Stimulated activated CD8-positive, alpha-beta memory T cell treated with anti-CD3 and anti-CD28 coated beads, Interleukin-15, amount 100 ng/mL, for 48 hours (primary cell): ENCODE results near the gene SLC22A23.
A peak's percentile ranks its signal among the peaks of the same experiment; 100 is the strongest.

Experiments used
- DNase-seq, 2 donors: peaks; one replicate each; pipeline ENCODE4 v3.0.0-alpha.2; 2020; ENCODE audit warnings: low read depth in 2 of 2

The SLC22A23 gene

DNA sequence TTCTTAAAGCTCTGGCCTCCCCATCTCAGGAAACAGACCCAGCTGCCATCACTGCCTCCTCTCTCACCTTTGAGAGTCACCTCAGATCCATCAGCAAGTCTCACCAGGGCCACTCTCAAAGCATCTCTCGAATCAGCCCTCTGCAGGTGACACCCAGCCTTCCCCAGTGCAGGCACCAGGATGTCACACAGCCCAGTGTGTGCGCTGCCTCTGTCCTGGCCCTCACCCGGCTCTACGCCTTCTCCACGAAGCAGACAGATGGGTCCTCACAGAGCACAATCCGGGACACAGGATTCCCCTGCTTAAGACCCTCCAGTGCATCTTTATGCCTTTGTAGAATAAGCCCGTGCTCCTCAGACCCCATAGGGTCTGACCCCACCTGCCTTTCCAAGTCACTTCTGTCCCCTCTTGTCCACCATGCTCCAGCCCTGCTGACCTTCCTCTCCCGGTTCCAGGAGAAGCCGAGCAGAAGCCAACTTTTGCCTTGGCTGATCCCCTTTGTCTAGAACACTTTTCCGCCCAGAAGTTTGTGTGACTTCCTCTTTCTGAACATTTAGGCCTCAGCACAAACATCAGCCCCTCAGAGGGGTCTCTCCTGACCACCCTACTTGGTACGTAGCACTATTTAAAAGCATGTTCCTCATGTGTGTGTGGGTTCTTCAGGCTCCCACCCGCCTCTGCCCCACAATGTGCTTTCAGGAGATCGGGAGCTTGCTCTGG is 137.9 kb downstream of the SLC22A23 start:
- no peak for DNase-seq

GRCh38 chr6:3318226-3318625 is 138.6 kb downstream of the SLC22A23 start:
- peak; percentile 43 for DNase-seq

GRCh38 chr6:3317741-3318211 is 139.1 kb downstream of the SLC22A23 start:
- no peak for DNase-seq

- no peak for DNase-seq
These were observed 140.0 kb downstream of the SLC22A23 start for GRCh38 chr6:3316818-3317217.

DNA sequence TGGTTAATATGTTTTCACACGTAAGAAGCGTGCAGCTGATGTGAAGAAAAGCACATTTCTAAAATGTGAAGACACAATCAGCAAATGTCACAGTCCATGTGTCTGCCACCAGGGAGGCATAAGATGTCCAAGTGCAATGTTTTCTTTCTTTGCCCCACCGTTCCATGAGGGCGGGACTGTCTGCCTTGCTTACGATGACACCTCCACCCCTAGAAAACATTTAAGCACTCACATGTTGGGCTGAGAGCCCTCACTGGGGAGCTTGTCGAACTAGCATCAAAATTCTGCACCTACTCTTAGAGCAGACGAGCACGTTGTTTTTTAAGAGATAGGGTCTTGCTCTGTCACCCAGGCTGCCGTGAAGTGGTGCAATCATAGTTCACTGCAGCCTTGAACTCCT is 140.5 kb downstream of the SLC22A23 start:
- no peak for DNase-seq

DNA sequence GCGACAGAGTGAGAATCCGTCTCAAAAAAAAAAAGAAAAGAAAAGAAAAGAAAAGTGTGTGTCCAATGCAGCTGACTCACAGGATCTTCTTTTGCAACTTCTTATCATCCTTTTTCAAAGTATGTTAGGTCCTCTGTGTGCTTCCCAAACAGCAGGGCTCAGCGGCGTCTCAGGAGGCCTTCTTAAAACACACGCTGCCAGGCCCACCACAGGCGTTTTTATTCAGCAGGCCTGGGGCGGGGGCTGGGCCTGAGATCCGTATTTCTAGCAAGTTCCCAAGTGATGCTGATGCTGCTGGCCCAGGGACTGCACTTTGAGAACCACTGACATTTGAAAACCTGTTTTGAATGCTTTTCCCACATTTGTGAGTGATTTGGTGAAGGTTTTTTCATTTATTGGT is 141.0 kb downstream of the SLC22A23 start:
- DNase-seq = no peak

DNA sequence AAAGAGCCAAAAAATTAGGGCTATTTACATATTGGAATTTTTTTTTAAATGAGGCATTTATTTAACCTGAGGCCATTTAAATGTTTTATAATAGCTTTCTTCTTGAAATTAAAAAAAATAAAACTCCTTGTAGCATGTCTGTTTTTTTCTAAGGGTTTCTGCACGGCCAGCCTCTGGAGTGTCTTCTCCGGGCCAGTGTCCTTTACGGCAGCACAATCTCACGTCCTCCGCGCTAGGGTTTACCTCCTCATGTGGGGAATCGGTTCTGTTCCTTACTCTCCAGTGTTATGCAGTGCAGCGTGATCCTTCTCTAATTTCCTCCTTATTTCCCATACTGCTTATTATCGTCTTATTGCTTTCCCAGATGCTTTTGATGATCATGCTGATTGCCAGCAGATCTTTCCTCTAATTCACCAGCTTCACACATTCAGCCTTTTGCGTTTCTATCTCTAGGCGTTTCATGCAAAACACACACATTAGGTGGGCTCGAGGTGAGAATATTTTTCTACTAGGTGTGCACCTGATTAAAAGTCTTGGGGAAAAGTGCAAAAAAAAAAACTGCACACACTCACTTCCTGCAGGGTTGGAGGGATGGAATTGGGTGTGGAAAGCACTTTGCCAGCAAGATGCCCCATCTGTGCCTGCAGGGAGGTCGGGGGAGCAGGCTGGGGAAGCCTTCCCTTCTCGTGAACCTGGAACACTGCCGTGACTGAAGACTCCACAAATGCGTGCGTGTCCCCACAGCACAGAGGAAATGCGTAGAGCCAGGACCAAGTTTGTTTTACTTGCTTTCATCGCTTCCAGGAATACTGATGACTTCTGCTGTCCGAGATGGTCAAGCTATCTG is 142.0 kb downstream of the SLC22A23 start:
- no peak for DNase-seq

DNA sequence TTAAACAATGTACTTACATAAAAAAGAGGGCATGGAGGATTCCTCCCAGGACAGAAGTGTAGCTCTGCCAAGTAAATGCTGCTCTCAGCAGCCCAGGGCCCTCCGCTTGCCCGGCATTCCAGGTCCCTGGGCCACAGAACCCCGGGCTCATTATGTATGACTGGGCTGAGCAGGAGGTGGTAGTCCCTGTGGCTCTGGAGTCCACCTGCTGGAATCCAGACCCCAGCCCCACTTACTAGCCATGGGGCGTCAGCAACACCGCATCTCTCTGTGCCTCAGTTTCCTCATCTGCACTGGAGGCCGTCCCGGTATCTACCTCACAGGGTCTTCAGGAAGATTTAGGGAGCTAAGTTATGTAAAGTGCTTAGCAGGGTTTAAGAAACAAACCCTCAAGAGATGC is 142.7 kb downstream of the SLC22A23 start:
- DNase-seq = no peak

DNA sequence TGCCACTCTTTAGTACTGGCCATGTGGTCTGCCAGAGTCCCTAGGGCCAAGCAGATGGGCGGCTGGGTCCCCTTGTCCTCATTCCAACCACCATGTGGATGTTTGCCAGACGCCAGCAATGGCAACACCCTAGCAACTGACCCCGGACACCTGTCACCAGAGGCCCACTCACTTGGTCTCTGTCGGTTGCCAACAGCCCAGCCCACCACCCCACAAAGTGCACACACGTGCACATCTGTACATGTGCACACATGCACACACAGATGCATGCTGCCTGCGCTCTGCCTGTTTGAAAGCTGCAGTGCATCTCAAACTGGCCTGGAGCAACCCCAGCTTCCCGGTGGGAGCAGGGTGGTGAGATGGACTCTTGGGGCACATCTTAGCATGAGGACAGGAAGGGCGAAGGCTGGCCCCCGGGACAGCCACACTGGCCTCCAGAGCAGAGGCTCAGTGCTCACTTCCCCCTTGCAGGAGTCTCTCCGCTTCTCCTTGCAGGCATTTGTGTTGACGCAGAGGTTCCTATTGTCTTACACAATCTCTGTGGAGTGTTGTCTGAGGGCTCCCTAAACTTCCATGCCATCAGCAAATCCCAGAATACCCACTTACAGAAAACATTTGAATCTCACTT is 144.1 kb downstream of the SLC22A23 start:
- no peak for DNase-seq

DNA sequence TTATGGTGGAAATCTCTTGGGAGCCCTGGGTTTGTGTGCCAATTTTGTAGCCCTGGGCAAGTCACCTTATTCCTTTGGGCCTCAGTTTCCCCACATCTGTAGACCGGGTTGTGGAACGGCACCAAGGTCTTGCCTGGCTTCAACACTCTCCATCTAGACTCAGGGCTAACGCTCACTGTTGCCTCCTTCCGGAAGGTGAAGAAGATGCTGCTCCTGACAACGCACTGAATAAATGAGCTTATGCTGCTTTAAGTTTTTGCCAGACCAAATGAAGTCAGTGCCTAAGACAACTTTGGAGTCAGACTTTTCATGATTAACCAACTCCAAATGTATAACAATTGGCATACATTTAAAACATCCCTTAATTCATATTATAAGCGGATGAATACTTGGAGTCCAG is 145.0 kb downstream of the SLC22A23 start:
- no peak for DNase-seq

- DNase-seq = no peak
These were observed 146.1 kb downstream of the SLC22A23 start for GRCh38 chr6:3310703-3311102.

DNA sequence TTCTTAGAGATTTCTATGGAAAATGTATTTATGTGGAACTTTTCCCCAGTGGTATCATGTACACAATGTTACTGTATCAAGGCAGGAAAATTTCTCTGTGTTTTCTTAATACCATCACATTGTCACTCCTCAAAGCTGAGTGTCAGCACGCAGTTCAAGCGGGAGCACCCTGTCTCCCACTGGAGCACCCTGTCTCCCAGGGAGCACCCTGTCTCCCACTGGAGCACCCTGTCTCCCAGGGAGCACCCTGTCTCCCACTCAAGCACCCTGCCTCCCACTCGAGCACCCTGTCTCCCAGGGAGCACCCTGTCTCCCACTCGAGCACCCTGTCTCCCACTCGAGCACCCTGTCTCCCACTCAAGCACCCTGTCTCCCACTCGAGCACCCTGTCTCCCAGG is 146.8 kb downstream of the SLC22A23 start:
- DNase-seq = no peak

- DNase-seq = no peak
These were observed 147.3 kb downstream of the SLC22A23 start for GRCh38 chr6:3309391-3310050.

GRCh38 chr6:3308106-3308505 is 148.7 kb downstream of the SLC22A23 start:
- no peak for DNase-seq

- DNase-seq = no peak
These were observed 149.4 kb downstream of the SLC22A23 start for GRCh38 chr6:3307436-3307835.

DNA sequence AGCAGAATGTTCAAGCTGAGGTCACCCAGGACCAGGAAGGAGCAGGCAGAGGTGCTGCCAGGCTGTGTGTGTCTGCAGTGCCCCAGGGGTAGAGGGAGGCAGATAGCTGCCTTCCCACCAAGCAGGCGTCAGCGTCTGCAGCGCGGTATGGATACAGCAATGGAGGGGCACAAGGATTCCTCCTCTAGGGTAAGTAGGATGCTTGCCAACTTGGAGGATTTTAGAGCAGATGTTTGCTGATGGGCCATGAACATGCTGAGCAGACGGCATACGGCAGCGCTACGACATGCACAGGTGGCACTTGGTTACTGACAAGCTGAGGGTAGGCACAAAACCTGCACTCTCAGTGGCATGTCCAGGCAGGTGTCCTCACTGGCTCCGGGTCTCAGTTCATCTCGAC is 150.0 kb downstream of the SLC22A23 start:
- DNase-seq = no peak

GRCh38 chr6:3305831-3306230 is 151.0 kb downstream of the SLC22A23 start:
- DNase-seq = no peak

DNA sequence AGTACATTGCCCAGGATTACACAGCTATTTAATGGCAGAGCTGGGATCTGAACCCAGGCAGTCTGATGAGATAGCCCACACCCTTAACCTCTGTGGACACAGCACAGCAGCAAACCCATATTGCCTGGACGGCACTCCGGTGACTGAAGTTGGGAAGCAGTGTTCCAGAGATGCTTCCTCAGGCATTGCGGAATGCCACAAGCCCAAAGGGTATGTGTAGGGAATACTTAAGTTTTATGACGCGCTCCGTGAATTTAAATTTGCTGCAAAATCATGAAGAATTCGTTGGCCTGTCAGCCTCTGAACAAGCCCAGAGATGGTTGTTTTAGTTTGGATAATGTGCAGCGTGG is 151.7 kb downstream of the SLC22A23 start:
- no peak for DNase-seq

- DNase-seq = no peak
These were observed 152.2 kb downstream of the SLC22A23 start for GRCh38 chr6:3304500-3305215.

GRCh38 chr6:3303795-3304411 is 152.9 kb downstream of the SLC22A23 start:
- DNase-seq = no peak

GRCh38 chr6:3301506-3301905 is 155.3 kb downstream of the SLC22A23 start:
- DNase-seq = no peak
